Cardiac fibroblast (primary cell): ENCODE results near the gene CTSK.

ENCODE experiments used
- DNase-seq, 2 donors: peaks; one replicate each; pipeline versions ENCODE4 v3.0.0 to v3.0.0-alpha.2; 2010; ENCODE audit warnings: low read depth in 2 of 2
- H3K4me3 ChIP-seq, 2 donors: replicated peaks in 1 of 2; 1 replicate in 1 of 2; 2 replicates in 1 of 2; pipeline ENCODE4 v1.5.1; 2011; ENCODE audit warnings: low read depth in 2 of 2, low read length in 2 of 2, mild to moderate bottlenecking in 2 of 2, moderate library complexity in 1 of 2
- CTCF ChIP-seq: IDR thresholded peaks from one replicate; pipeline ENCODE4 v1.5.1; 2011; ENCODE audit warnings: low read depth, mild to moderate bottlenecking, low read length, inconsistent platforms

Gene CTSK

GRCh38 chr1:150761801-150762200 lies 46.3 kb downstream of the CTSK start:
- no peak for DNase-seq
- no peak overlapping the region for H3K4me3 ChIP-seq
- TF ChIP-seq CTCF, result no peak

GRCh38 chr1:150760013-150760412 lies 48.0 kb downstream of the CTSK start:
- TF ChIP-seq CTCF, result no peak
- no peak for DNase-seq
- no peak overlapping the region for H3K4me3 ChIP-seq

- no peak for DNase-seq
- no peak overlapping the region for H3K4me3 ChIP-seq
- no peak for TF ChIP-seq CTCF
Measured at GRCh38 chr1:150753416-150753815, 54.6 kb downstream of the CTSK start.

GRCh38 chr1:150751443-150751842 lies 56.6 kb downstream of the CTSK start:
- no peak for DNase-seq
- TF ChIP-seq CTCF, result no peak
- no peak overlapping the region for H3K4me3 ChIP-seq

GRCh38 chr1:150749720-150750311 lies 58.2 kb downstream of the CTSK start:
- no peak overlapping the region for H3K4me3 ChIP-seq
- no peak for TF ChIP-seq CTCF
- no peak for DNase-seq

- no peak for DNase-seq
- H3K4me3 ChIP-seq, result no peak overlapping the region
- no peak for TF ChIP-seq CTCF
Measured at GRCh38 chr1:150748878-150749719, 59.0 kb downstream of the CTSK start.
